HG03442 (cell line): ENCODE measurements around the gene S100A4.
"Not testable (repeated sequence)": the region's sequence is repeated elsewhere in the genome, so short reads cannot be mapped to it uniquely, and the experiment has no call there.

Experiments used
- ATAC-seq: cut with Tn5 transposase; IDR thresholded peaks from one replicate; pipeline ENCODE4 v1.9.1; 2021; ENCODE audit warnings: mild to moderate bottlenecking, moderate library complexity; ENCODE audit not compliant: unreplicated experiment

The S100A4 gene

GRCh38 chr1:153567621-153568366 is 22.2 kb upstream of the S100A4 start:
- no peak for ATAC-seq

DNA sequence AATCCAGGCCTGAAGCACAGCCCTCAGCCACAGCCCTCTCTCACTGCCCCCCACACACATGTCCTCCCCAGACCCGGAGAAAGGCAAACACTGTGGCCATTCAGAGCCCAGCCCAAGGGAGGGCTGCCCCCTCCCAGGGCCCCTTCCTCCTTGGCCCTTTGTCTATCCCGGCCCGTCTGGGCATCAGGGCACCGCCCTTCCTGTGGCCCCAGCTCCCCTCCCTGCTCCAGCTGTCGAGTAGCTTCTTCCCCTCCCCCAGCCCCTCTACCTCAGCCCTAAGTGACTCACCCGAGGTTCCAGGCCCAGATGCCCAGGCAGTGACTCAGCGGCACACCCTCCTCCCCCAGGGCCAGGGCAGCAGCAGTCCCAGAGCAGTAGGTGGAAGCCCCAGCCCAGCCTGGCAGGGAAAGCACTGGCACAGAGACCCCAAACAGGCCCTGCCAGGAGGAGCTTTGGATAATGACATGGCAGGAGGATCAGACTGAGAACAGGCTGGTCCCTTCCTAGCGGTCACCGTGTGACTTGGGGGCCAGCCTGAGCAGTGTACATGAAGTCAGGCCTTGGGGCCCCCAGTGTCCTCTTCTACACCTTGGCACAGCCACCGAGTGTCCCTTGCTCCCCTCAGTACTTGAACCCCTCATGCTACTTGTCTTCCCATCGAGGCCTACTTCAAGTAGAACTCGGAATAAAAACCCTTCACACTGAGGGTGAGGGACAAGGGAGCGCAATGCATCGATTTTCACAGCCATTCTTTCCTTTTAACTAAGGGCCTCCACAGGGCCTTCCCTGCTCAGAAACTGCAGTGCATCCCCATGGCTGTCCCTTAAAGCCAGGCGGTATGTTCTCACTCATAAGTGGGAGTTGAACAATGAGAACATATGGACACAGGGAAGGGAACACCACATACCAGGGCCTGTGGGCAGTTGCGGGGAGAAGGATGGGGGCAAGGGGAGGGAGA is 21.1 kb upstream of the S100A4 start:
- peak; percentile 57 for ATAC-seq

DNA sequence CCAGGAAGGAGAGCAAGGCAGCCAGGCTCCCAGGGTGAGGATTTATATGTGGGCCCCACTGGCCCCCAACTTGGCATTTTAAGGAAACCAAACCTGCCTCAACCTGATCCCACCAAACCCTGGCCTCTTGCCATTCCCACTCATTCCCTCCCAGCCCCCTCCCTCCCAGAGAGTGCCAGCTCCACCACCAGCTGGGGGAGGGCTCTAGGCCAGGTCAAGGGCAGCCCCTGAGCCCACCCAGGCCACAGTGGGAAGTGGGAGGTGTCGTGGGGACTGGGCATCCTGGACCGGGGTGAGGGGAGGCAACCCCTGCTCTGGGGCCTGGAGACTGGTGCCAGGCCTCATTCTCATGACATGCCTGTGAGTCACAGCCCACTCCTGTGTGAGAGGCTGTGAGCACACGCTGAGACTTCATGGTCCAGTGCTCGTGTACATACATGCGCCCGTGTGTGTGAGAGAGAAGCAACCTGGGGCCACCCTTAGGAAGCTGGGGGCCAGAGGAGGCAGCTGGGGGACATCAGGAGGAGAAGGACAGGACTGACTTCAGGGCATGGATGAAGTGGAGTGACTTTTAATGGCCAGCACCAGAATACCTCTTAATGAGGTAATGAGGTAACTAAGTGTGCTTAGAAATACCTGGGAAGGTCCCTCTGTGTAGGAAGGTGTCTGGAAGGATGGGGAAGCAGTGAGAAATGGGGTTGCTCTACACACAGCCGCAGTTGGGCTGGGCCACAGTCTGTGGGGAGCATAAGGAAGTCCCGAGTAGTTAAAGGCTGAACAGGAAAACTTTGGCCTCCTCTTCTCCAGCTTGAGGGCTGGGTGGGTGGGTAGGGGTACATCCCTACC is 20.1 kb upstream of the S100A4 start, which contains the start of gene S100A2:
S100A2 (minus strand) TSS at position 316 of the 846 bp plus-strand sequence. CDS start 1,967 bp downstream, outside the sequence.
- peak; percentile 43 for ATAC-seq

GRCh38 chr1:153563991-153564390 is 18.4 kb upstream of the S100A4 start:
- no peak for ATAC-seq

DNA sequence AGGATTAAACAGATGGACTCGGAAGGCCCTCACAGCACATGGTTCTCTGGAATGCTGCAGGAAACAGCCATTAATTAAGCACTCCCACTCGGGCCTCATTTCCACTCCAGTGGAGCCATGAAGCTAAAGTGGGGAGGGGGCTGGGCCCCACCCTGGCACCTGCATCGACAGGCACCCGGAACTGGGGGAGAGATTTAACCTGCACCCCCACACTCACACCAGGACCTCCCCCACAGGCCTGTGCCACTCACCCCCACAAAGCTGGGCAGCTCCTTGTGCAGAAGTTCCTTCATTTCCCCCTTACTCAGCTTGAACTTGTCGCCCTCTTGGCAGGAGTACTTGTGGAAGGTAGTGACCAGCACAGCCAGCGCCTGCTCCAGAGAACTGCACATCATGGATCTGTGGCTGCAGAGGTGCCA is 17.9 kb upstream of the S100A4 start:
- ATAC-seq, result no peak

DNA sequence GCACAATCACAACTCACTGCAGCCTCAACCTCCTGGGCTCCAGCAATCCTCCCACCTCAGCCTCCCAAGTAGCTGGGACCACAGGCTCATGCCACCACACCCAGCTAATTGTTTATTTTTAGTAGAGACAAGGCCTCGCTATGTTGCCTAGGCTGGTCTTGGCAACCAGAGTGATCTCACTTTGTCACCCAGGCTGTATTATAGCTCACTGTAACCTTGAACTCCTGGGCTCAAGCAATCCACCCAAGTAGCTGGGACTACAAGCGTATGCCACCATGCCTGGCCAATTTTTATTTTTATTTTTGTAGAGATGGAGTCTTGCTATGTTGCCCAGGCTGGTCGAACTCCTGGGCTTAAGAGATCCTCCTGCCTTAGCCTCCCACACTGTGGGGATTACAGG is 16.4 kb upstream of the S100A4 start:
- not testable (repeated sequence) for ATAC-seq

DNA sequence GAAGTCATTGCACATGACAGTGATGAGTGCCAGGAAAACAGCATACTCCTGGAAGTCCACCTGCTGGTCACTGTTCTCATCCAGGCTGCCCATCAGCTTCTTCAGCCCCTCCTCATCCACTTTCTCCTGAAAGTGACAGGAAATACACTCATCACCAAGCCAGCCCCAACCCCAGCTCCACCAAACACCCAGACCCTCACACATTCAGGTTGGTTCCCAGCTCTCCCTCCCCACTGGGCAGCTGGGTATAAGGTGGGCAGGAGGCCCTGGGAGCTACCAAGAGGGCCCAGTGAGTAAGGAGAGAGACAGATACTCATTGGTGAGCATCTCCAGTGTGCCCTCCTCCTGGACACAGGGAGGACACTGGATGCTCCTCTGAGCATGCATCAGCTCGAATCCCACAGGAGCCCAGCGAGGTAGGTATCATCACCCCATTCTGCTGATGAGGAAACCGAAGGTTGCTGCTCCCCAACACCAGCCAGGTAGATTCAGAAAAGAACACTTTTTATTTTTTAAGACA is 15.9 kb upstream of the S100A4 start:
- no peak for ATAC-seq

DNA sequence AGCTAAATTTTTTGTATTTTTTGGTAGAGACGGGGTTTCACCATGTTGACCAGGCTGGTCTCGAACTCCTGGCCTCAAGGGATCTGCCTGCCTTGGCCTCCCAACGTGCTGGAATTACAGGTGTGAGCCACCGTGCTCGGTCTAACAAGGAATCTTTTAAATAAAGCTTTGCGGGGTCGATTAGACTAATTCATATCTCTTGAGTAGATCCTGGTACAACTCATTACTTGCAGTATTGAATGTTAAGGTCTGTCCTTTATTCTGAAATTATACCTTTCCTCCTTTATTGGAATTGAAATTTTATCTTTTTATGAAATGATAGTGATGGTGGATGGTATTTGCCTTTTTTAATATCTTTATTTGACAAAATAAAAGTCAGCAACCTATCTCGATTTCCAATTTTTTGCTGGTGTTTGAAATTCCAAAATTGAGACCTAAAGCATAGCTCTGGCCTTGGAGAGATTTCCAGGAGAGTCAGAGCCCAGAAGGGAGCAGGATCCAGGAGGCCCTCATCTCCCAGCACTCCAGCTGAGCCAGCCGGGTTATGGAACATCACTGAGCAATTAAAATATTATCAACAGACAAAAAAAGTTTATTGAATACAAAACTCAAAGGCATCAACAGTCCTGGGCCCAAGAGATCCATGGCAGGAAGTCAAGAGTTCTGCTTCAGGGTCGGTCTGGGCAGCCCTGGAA is 15.3 kb upstream of the S100A4 start:
- ATAC-seq, result no peak

DNA sequence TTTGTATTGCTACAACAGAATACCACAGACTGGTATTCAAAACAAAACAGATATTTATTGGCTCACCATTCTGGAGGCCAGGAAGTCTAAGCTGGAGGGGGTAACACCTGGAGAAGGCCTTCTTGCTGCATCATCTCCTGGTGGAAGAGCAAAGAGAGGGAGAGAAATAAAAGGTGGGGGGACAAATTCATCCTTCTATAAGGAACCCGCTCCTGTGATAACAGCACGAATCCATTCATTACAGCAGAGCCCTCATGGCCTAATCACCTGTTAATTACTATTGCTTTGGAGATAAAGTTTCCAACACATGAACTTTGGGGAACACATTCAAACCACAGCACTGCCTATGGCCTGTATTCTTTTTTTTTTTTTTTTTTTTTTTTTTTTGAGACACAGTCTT is 14.6 kb upstream of the S100A4 start:
- no peak for ATAC-seq

DNA sequence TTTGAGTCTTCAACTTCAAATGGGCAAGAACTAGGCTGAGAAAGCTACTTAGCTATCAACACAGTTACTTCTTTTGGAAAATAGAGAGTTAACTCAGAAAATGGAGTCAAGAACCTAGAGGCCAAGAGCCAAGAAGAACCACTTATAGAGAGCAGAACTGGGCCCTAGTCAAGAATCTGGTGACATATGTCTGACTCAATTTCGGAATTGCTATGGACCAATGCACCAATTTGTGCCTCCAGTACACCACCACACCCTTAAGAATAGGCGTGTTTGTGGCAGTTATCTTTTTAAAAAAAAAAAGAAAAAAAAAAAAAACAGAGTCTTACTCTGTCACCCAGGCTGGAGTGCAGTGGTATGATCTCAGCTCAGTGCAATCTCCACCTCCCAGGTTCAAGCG is 12.3 kb upstream of the S100A4 start:
- no peak for ATAC-seq

GRCh38 chr1:153556348-153556747 is 10.7 kb upstream of the S100A4 start:
- ATAC-seq, result no peak

DNA sequence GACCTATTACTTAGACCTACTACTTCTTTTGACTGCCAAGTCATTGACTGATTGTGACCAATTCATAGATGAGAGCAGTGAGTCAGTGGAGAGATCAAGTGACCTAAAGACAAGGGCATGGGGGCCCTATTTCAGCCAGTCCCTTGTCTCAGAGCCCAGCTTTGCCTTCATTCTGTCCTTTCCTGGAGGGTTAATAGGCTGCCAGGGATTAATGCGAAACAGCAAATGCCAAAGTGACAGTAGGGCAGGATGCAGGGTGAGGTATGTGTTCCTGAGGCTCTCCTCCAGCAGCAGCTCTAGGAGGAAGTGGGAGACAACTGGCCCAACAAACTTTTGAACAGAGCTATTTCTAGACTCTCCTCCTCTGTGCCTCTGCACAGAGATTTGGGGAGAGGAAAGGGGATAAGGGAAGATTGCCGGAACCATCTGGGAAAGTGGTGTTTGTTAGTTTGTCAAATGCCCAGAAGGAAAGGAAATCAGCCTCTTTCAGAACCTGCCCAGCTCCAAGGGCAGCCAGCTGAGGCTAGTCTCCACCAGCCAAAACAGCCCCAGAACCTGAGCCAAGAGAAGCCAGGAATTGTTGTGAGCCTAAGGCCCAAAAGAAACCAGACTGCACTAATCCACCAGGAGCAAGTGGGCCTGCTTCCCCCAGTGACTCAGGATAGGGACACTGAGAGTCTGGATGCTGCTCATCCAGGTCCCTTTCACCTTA is 8.4 kb upstream of the S100A4 start:
- no peak for ATAC-seq

DNA sequence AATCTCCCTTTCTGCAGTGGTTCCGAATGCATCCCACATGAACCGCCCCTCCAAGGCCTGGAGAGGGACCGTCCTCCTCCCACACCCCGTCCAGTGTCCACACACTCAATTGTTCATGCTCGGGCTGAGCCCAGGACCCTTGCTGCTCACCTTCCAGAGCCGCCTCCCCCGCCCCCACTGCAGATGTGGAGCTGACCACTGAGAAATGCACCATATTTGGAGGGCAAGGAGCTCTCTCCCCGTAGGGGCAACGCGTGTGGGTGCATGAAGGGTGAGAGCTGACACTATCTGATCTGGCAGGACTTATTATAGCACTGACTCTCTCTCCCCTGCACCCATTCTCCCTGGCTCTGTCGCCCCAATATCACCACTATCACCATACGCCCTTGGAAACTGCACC is 7.5 kb upstream of the S100A4 start:
- no peak for ATAC-seq

DNA sequence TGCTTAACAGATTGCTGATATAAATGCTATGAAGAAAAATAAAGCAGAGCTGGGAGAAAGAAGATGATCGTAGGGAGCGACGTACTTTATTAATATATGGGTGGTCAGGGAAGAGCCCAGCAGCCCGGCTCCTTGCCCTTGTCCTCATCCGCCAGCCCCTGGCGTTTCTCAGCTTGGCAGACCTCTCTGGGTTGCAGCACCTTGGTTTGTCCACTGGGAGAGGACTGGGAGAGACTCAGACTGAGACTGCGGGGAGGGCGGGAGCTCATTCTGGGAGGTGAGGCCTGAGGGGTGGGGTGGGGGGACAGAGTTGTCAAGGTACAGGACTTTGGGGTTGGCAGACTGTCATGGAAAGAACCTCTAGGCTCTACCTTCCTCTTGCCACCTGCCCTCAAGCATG is 6.7 kb upstream of the S100A4 start:
- no peak for ATAC-seq

- no peak for ATAC-seq
These were observed 5.4 kb upstream of the S100A4 start for GRCh38 chr1:153550827-153551500.

DNA sequence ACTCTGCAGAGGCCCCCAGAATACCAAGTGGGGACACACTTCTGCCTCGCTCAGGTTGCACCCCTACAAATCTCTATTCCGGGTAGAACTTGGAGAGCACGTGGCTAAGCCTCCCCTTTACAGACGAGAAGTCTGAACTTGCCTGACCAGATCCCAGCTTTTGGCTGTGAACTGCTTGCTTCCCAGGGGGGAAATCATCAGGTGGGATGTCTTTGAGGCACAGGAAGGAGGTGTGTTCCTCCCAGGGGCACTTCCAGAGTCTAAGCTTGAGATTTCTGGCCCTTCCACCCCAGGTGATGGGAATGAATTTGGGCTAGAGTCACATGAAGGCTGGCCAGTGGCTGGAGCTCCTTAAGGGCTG is 4.8 kb upstream of the S100A4 start:
- ATAC-seq, result no peak

DNA sequence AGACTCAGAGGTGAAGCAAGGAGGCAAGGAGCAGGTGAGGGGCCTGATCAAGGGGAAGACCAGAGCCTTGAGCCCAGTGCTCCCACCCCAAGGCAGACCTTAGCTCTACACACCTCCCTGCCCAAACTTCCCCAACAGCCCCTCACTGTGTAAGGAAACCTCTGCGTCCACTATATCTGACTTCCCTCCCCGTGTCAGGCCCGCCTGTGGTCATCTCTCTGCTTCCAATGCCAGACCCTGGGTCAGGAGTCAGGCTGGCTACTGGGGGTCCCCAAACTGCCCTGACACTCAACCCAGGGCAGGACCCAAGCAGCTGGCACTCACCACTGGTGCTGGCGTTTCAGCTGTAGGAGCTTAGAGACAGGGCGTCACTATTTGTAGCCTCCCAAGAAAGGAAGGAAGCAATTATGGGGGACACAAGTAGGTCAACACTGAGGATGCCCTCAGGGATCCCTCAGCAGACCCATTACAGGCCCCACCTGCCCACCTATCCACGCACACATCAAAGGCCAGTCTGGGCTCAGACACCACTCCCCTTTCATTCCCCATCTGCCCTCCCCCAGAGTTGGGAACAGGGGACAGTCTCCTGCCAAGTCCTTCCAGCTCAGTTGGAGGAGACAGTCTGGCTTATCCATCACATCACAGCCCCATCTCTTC is 4.3 kb upstream of the S100A4 start:
- ATAC-seq, result no peak
